K562 treated with DMSO at 1 percent for 48 hours (cell line): ENCODE measurements around the gene PAX8. TPM values are rescaled to one million over a fixed set of nuclear protein-coding genes. Genes with fewer than 3 reads are reported as not detected.

Source experiments
- total RNA-seq: library from RNA; unstranded; fragments of 300-600 nt; gene quantifications from 2 replicates; pipeline ENCODE4 v1.2.3, GENCODE V29; 2022; ENCODE audit warnings: low replicate concordance; ENCODE audit errors: extremely low read depth

PAX8 gene
- not detected in 2 replicates for total RNA-seq

GRCh38 chr2:113278742-113279139 lies at the start of gene PAX8:
TSS of gene PAX8 (minus strand) at chr2:113278921. CDS start at chr2:113278394, 527 bp downstream.

GRCh38 chr2:113173542-113174375 lies 105.0 kb downstream of the PAX8 start, which contains the start of gene PSD4:
TSS of gene PSD4 (plus strand) at chr2:113173971. CDS start at chr2:113182457, 8,486 bp downstream.

Other genes with a start within 250 kb of the PAX8 start
- gene IL36B, start 226.1 kb downstream of the PAX8 start, total RNA-seq: not detected in 2 replicates
- gene IL36RN, start 219.7 kb downstream of the PAX8 start, total RNA-seq: not detected in 2 replicates
- not detected in 2 replicates for gene IL1F10, start 211.0 kb downstream of the PAX8 start, total RNA-seq
- not detected in 2 replicates for gene IL1RN, start 151.3 kb downstream of the PAX8 start, total RNA-seq
- gene PSD4, start 105.0 kb downstream of the PAX8 start, total RNA-seq: not detected in 2 replicates
- not detected in 2 replicates for gene ZNG1B, start 158.8 kb upstream of the PAX8 start, total RNA-seq
- gene FOXD4L1, start 219.7 kb upstream of the PAX8 start, total RNA-seq: not detected in 2 replicates